HG02870 (cell line): ENCODE measurements around the gene CD3D.

Experiments used
- ATAC-seq: cut with Tn5 transposase; IDR thresholded peaks from one replicate; pipeline ENCODE4 v1.9.1; 2021; ENCODE audit warnings: mild to moderate bottlenecking, moderate library complexity; ENCODE audit not compliant: unreplicated experiment

The CD3D gene

GRCh38 chr11:118304568-118305248, 37.8 kb downstream of the CD3D start, which contains the start of gene CD3E:
TSS of gene CD3E (plus strand) at chr11:118304730. CDS start at chr11:118304953, 223 bp downstream.
- ATAC-seq = no peak

GRCh38 chr11:118304227-118304567, 38.3 kb downstream of the CD3D start:
- no peak for ATAC-seq

- ATAC-seq = no peak
Measured at GRCh38 chr11:118301600-118302195, 40.8 kb downstream of the CD3D start.

- ATAC-seq = no peak
Measured at GRCh38 chr11:118295815-118296454, 46.6 kb downstream of the CD3D start.

- ATAC-seq = no peak
Measured at GRCh38 chr11:118295199-118295598, 47.3 kb downstream of the CD3D start.

- no peak for ATAC-seq
Measured at GRCh38 chr11:118294053-118294452, 48.5 kb downstream of the CD3D start.

GRCh38 chr11:118291477-118292135, 50.9 kb downstream of the CD3D start:
- no peak for ATAC-seq

- ATAC-seq = no peak
Measured at GRCh38 chr11:118290923-118291322, 51.6 kb downstream of the CD3D start.

GRCh38 chr11:118289401-118289800, 53.1 kb downstream of the CD3D start:
- no peak for ATAC-seq
